SU-DHL-6 (cell line): ENCODE measurements around the gene MMP14.
"Not testable (repeated sequence)": the region's sequence is repeated elsewhere in the genome, so short reads cannot be mapped to it uniquely, and the experiment has no call there.

Experiments used
- CTCF ChIP-seq: fragments of 200-600 bp; sonication (generic); IDR thresholded peaks from one replicate; pipeline ENCODE4 v1.5.1; 2017; ENCODE audit warnings: antibody characterized with exemption, mild to moderate bottlenecking, low read length, moderate library complexity; ENCODE audit not compliant: insufficient read depth, poor library complexity, severe bottlenecking
- EZH2phosphoT487 ChIP-seq: fragments of 200-600 bp; sonication (generic), shearing (Covaris generic); conservative IDR thresholded peaks from 2 replicates; pipeline ENCODE4 v1.6.1; 2018; ENCODE audit warnings: mild to moderate bottlenecking, antibody characterized with exemption, low read length, moderate library complexity, mixed read lengths

GRCh38 chr14:22805235-22805634 lies 31.1 kb upstream of the MMP14 start:
- TF ChIP-seq CTCF, EZH2phosphoT487: not testable (repeated sequence)
